Measurements from ENCODE around the gene SDK1.

The SDK1 gene

GRCh38 chr7:3606436-3606835 lies 305.4 kb downstream of the SDK1 start:
- Histone ChIP-seq H3K4me3 (ENCODE audit: insufficient read depth, low read depth, low read length, poor library complexity, severe bottlenecking) (no peak overlapping the region), H3K4me1 (ENCODE audit: control insufficient read depth, insufficient read depth, low read length, poor library complexity, severe bottlenecking) (no peaks in the 10 kb centered on the region), H3K27ac (ENCODE audit: insufficient read depth, low read length, poor library complexity, severe bottlenecking) (no peak overlapping the region), H3K36me3 (ENCODE audit: control insufficient read depth, insufficient read depth, low read length) (no peaks in the 10 kb centered on the region), H3K9me3 (ENCODE audit: control insufficient read depth, low read length) (no peaks in the 10 kb centered on the region), H3K27me3 (replicated peaks; ENCODE audit: control insufficient read depth, insufficient read depth, low read length, poor library complexity, severe bottlenecking) (no peaks in the 10 kb centered on the region)
- DNase-seq, result no peak

- DNase-seq, result no peak
- no peak overlapping the region for H3K4me3 ChIP-seq (ENCODE audit: insufficient read depth, low read depth, low read length, poor library complexity, severe bottlenecking)
Measured at GRCh38 chr7:3607847-3608246, 306.8 kb downstream of the SDK1 start.

GRCh38 chr7:3616306-3616705 lies 315.3 kb downstream of the SDK1 start:
- no peak for DNase-seq
- no peaks in the 10 kb centered on the region for H3K9me3 ChIP-seq (ENCODE audit: control insufficient read depth, low read length)
- H3K4me3 ChIP-seq (ENCODE audit: insufficient read depth, low read depth, low read length, poor library complexity, severe bottlenecking), result no peak overlapping the region
- H3K27me3 ChIP-seq (replicated peaks; ENCODE audit: control insufficient read depth, insufficient read depth, low read length, poor library complexity, severe bottlenecking), result no peaks in the 10 kb centered on the region
- H3K4me1 ChIP-seq (ENCODE audit: control insufficient read depth, insufficient read depth, low read length, poor library complexity, severe bottlenecking), result no peaks in the 10 kb centered on the region
- no peak overlapping the region for H3K27ac ChIP-seq (ENCODE audit: insufficient read depth, low read length, poor library complexity, severe bottlenecking)
- H3K36me3 ChIP-seq (ENCODE audit: control insufficient read depth, insufficient read depth, low read length), result no peaks in the 10 kb centered on the region

More at GRCh38 chr7:3607847-3608246, 306.8 kb downstream of the SDK1 start:
- Histone ChIP-seq H3K4me1 (ENCODE audit: control insufficient read depth, insufficient read depth, low read length, poor library complexity, severe bottlenecking) (no peaks in the 10 kb centered on the region), H3K27me3 (replicated peaks; ENCODE audit: control insufficient read depth, insufficient read depth, low read length, poor library complexity, severe bottlenecking) (no peaks in the 10 kb centered on the region), H3K27ac (ENCODE audit: insufficient read depth, low read length, poor library complexity, severe bottlenecking) (no peak overlapping the region), H3K36me3 (ENCODE audit: control insufficient read depth, insufficient read depth, low read length) (no peaks in the 10 kb centered on the region), H3K9me3 (ENCODE audit: control insufficient read depth, low read length) (no peaks in the 10 kb centered on the region)

GRCh38 chr7:3630081-3630480 lies 329.0 kb downstream of the SDK1 start:
- no peaks in the 10 kb centered on the region for H3K36me3 ChIP-seq (ENCODE audit: control insufficient read depth, insufficient read depth, low read length)
- H3K27me3 ChIP-seq (replicated peaks; ENCODE audit: control insufficient read depth, insufficient read depth, low read length, poor library complexity, severe bottlenecking), result no peaks in the 10 kb centered on the region
- no peaks in the 10 kb centered on the region for H3K4me1 ChIP-seq (ENCODE audit: control insufficient read depth, insufficient read depth, low read length, poor library complexity, severe bottlenecking)
- H3K4me3 ChIP-seq (ENCODE audit: insufficient read depth, low read depth, low read length, poor library complexity, severe bottlenecking), result no peak overlapping the region
- no peaks in the 10 kb centered on the region for H3K9me3 ChIP-seq (ENCODE audit: control insufficient read depth, low read length)
- no peak overlapping the region for H3K27ac ChIP-seq (ENCODE audit: insufficient read depth, low read length, poor library complexity, severe bottlenecking)
- no peak for DNase-seq

- Histone ChIP-seq H3K4me1 (ENCODE audit: control insufficient read depth, insufficient read depth, low read length, poor library complexity, severe bottlenecking) (no peaks in the 10 kb centered on the region), H3K27me3 (replicated peaks; ENCODE audit: control insufficient read depth, insufficient read depth, low read length, poor library complexity, severe bottlenecking) (no peaks in the 10 kb centered on the region), H3K4me3 (ENCODE audit: insufficient read depth, low read depth, low read length, poor library complexity, severe bottlenecking) (no peak overlapping the region), H3K36me3 (ENCODE audit: control insufficient read depth, insufficient read depth, low read length) (no peaks in the 10 kb centered on the region), H3K27ac (ENCODE audit: insufficient read depth, low read length, poor library complexity, severe bottlenecking) (no peak overlapping the region), H3K9me3 (ENCODE audit: control insufficient read depth, low read length) (no peaks in the 10 kb centered on the region)
- DNase-seq, result no peak
Measured at GRCh38 chr7:3634396-3634795, 333.3 kb downstream of the SDK1 start.

GRCh38 chr7:3636131-3636860 lies 335.2 kb downstream of the SDK1 start:
- Histone ChIP-seq H3K4me1 (ENCODE audit: control insufficient read depth, insufficient read depth, low read length, poor library complexity, severe bottlenecking) (no peaks in the 10 kb centered on the region), H3K36me3 (ENCODE audit: control insufficient read depth, insufficient read depth, low read length) (no peaks in the 10 kb centered on the region), H3K27ac (ENCODE audit: insufficient read depth, low read length, poor library complexity, severe bottlenecking) (no peak overlapping the region), H3K27me3 (replicated peaks; ENCODE audit: control insufficient read depth, insufficient read depth, low read length, poor library complexity, severe bottlenecking) (no peaks in the 10 kb centered on the region), H3K4me3 (ENCODE audit: insufficient read depth, low read depth, low read length, poor library complexity, severe bottlenecking) (no peak overlapping the region), H3K9me3 (ENCODE audit: control insufficient read depth, low read length) (no peaks in the 10 kb centered on the region)
- no peak for DNase-seq

GRCh38 chr7:3639253-3639652 lies 338.2 kb downstream of the SDK1 start:
- no peaks in the 10 kb centered on the region for H3K4me1 ChIP-seq (ENCODE audit: control insufficient read depth, insufficient read depth, low read length, poor library complexity, severe bottlenecking)
- no peak overlapping the region for H3K27ac ChIP-seq (ENCODE audit: insufficient read depth, low read length, poor library complexity, severe bottlenecking)
- DNase-seq, result no peak
- H3K9me3 ChIP-seq (ENCODE audit: control insufficient read depth, low read length), result no peaks in the 10 kb centered on the region
- no peaks in the 10 kb centered on the region for H3K36me3 ChIP-seq (ENCODE audit: control insufficient read depth, insufficient read depth, low read length)
- no peak overlapping the region for H3K4me3 ChIP-seq (ENCODE audit: insufficient read depth, low read depth, low read length, poor library complexity, severe bottlenecking)
- H3K27me3 ChIP-seq (replicated peaks; ENCODE audit: control insufficient read depth, insufficient read depth, low read length, poor library complexity, severe bottlenecking), result no peaks in the 10 kb centered on the region

GRCh38 chr7:3641582-3641981 lies 340.5 kb downstream of the SDK1 start:
- Histone ChIP-seq H3K27ac (ENCODE audit: insufficient read depth, low read length, poor library complexity, severe bottlenecking) (no peak overlapping the region), H3K36me3 (ENCODE audit: control insufficient read depth, insufficient read depth, low read length) (no peaks in the 10 kb centered on the region), H3K4me1 (ENCODE audit: control insufficient read depth, insufficient read depth, low read length, poor library complexity, severe bottlenecking) (no peaks in the 10 kb centered on the region), H3K4me3 (ENCODE audit: insufficient read depth, low read depth, low read length, poor library complexity, severe bottlenecking) (no peak overlapping the region), H3K27me3 (replicated peaks; ENCODE audit: control insufficient read depth, insufficient read depth, low read length, poor library complexity, severe bottlenecking) (no peaks in the 10 kb centered on the region), H3K9me3 (ENCODE audit: control insufficient read depth, low read length) (no peaks in the 10 kb centered on the region)
- no peak for DNase-seq

GRCh38 chr7:3643091-3643490 lies 342.0 kb downstream of the SDK1 start:
- Histone ChIP-seq H3K4me1 (ENCODE audit: control insufficient read depth, insufficient read depth, low read length, poor library complexity, severe bottlenecking) (no peaks in the 10 kb centered on the region), H3K27ac (ENCODE audit: insufficient read depth, low read length, poor library complexity, severe bottlenecking) (no peak overlapping the region), H3K27me3 (replicated peaks; ENCODE audit: control insufficient read depth, insufficient read depth, low read length, poor library complexity, severe bottlenecking) (no peaks in the 10 kb centered on the region), H3K9me3 (ENCODE audit: control insufficient read depth, low read length) (no peaks in the 10 kb centered on the region), H3K4me3 (ENCODE audit: insufficient read depth, low read depth, low read length, poor library complexity, severe bottlenecking) (no peak overlapping the region), H3K36me3 (ENCODE audit: control insufficient read depth, insufficient read depth, low read length) (no peaks in the 10 kb centered on the region)
- no peak for DNase-seq

GRCh38 chr7:3648276-3648675 lies 347.2 kb downstream of the SDK1 start:
- Histone ChIP-seq H3K4me3 (ENCODE audit: insufficient read depth, low read depth, low read length, poor library complexity, severe bottlenecking) (no peak overlapping the region), H3K9me3 (ENCODE audit: control insufficient read depth, low read length) (no peaks in the 10 kb centered on the region), H3K4me1 (ENCODE audit: control insufficient read depth, insufficient read depth, low read length, poor library complexity, severe bottlenecking) (no peaks in the 10 kb centered on the region), H3K36me3 (ENCODE audit: control insufficient read depth, insufficient read depth, low read length) (no peaks in the 10 kb centered on the region), H3K27ac (ENCODE audit: insufficient read depth, low read length, poor library complexity, severe bottlenecking) (no peak overlapping the region), H3K27me3 (replicated peaks; ENCODE audit: control insufficient read depth, insufficient read depth, low read length, poor library complexity, severe bottlenecking) (no peaks in the 10 kb centered on the region)
- DNase-seq, result no peak

Data from effector memory CD4-positive, alpha-beta T cell (primary cell).